HepG2 (cell line): Measurements from ENCODE around the gene MYBL2. TPM values are rescaled to one million over a fixed set of nuclear protein-coding genes. Genes with fewer than 3 reads are reported as not detected.

ENCODE experiments used
- ATAC-seq: fragments of 200-7000 bp; cut with Tn5 transposase; 3 replicates; pipeline ENCODE4 v1.9.1; 2020; ENCODE audit warnings: mild to moderate bottlenecking, moderate library complexity
- BruUV-seq: library from RNA; stranded (reverse); fragments of 400-500 nt; replicated peaks from 2 replicates; lab custom pipeline; 2021; lab: Mats Ljungman, UMichigan
- CTCF ChIA-PET: fragments of 300-600 bp; formaldehyde crosslinking; extraction: SDS; loops from one replicate; lab custom pipeline; 2021; ENCODE audit warnings: low total read pairs, inconsistent platforms, low intra/inter-chr PET ratio; lab: Yijun Ruan, JAX
- POLR2A ChIA-PET: fragments of 350-600 bp; sonication (Branson Sonifier 250); formaldehyde crosslinking; loops from one replicate; lab custom pipeline; 2020; ENCODE audit warnings: antibody characterized with exemption, inconsistent platforms; lab: Yijun Ruan, JAX
- DNase-seq: peaks from one replicate; pipeline ENCODE4 v3.0.0-alpha.2; 2015; ENCODE audit warnings: low spot score
- FAIRE-seq: peaks from 3 replicates; lab custom pipeline; 2011; peaks lifted over from hg19 to GRCh38; lab: Jason Lieb, UNC
- H2AFZ ChIP-seq: one replicate; pipeline ENCODE4 v1.6.1; 2011; ENCODE audit warnings: low read length, inconsistent platforms
- H3K27ac ChIP-seq: fragments of 300-600 bp; 3 replicates; pipeline ENCODE4 v1.8.0; 2011; ENCODE audit warnings: mixed run types, mild to moderate bottlenecking, mixed read lengths, low read length, inconsistent platforms; ENCODE audit not compliant: insufficient read depth; ENCODE audit errors: extremely low read length
- H3K27me3 ChIP-seq, 2 experiments: fragments of 200-600 bp in 1 of 2; 2 replicates in 1 of 2; 3 replicates in 1 of 2; pipeline versions ENCODE4 v1.6.0 to v1.8.0; 2011; ENCODE audit warnings: low read length in 2 of 2, mild to moderate bottlenecking in 2 of 2, moderate library complexity in 2 of 2, inconsistent platforms in 1 of 2; ENCODE audit not compliant: insufficient read depth in 2 of 2, control insufficient read depth in 1 of 2
- H3K36me3 ChIP-seq, 2 experiments: fragments of 200-600 bp in 1 of 2; replicated peaks in 1 of 2; 2 replicates in 1 of 2; 3 replicates in 1 of 2; pipeline versions ENCODE4 v1.5.1 to v1.8.0; 2011; ENCODE audit warnings: low read length in 2 of 2, inconsistent platforms in 1 of 2; ENCODE audit not compliant: insufficient read depth in 2 of 2, control insufficient read depth in 1 of 2
- H3K4me1 ChIP-seq: 2 replicates; pipeline ENCODE4 v1.5.1; 2012; ENCODE audit warnings: low read length, inconsistent platforms; ENCODE audit not compliant: insufficient read depth
- H3K4me2 ChIP-seq: 2 replicates; pipeline ENCODE4 v1.6.0; 2011; ENCODE audit warnings: low read depth, low read length, inconsistent platforms
- H3K4me3 ChIP-seq, 3 experiments: fragments of 200-600 bp in 1 of 3; sonication (generic), shearing (Covaris generic) in 1 of 3; replicated peaks in 1 of 3; 2 replicates each; pipeline ENCODE4 v1.5.1; 2011 to 2016; ENCODE audit warnings: low read length in 3 of 3, inconsistent platforms in 2 of 3, low read depth in 2 of 3, mild to moderate bottlenecking in 2 of 3, control low read depth in 1 of 3, mixed read lengths in 1 of 3; ENCODE audit not compliant: insufficient read depth in 1 of 3
- H3K79me2 ChIP-seq: one replicate; pipeline ENCODE4 v1.6.1; 2011; ENCODE audit warnings: low read length, inconsistent platforms; ENCODE audit not compliant: insufficient read depth
- H3K9ac ChIP-seq: 2 replicates; pipeline ENCODE4 v1.6.0; 2011; ENCODE audit warnings: mild to moderate bottlenecking, low read depth, low read length, inconsistent platforms; ENCODE audit not compliant: insufficient read depth
- H3K9me3 ChIP-seq: 2 replicates; pipeline ENCODE4 v1.5.1; 2012; ENCODE audit warnings: mild to moderate bottlenecking, low read length
- H4K20me1 ChIP-seq: 2 replicates; pipeline ENCODE4 v1.6.0; 2011; ENCODE audit warnings: inconsistent platforms, mild to moderate bottlenecking, low read length, moderate library complexity; ENCODE audit not compliant: insufficient read depth
- ADNP ChIP-seq: sonication (generic); formaldehyde crosslinking; IDR thresholded peaks from 2 replicates; pipeline ENCODE4 v1.4.0; 2020; ENCODE audit warnings: missing genetic modification reagents
- AKAP8 ChIP-seq: sonication (generic); formaldehyde crosslinking; IDR thresholded peaks from 2 replicates; pipeline ENCODE4 v1.5.1; 2020; ENCODE audit warnings: mild to moderate bottlenecking, missing genetic modification reagents
- CBX2 ChIP-seq, 2 experiments: fragments of 200-600 bp in 1 of 2; sonication (generic); formaldehyde crosslinking in 1 of 2; IDR thresholded peaks; 2 replicates each; pipeline versions ENCODE4 v1.7.0 to v1.8.1; 2018 to 2022; ENCODE audit warnings: low read depth in 2 of 2, low read length in 1 of 2, mild to moderate bottlenecking in 1 of 2, missing genetic modification reagents in 1 of 2
- ERF ChIP-seq: IDR thresholded peaks from 2 replicates; pipeline ENCODE4 v1.6.1; 2018; ENCODE audit warnings: missing biosample characterization, missing genetic modification reagents
- GABPB1 ChIP-seq: IDR thresholded peaks from 2 replicates; pipeline ENCODE4 v1.6.1; 2016; ENCODE audit warnings: mild to moderate bottlenecking, missing genetic modification reagents, moderate library complexity, missing compliant biosample characterization
- HNF4A ChIP-seq: sonication (generic); formaldehyde crosslinking; IDR thresholded peaks from 2 replicates; pipeline ENCODE4 v1.4.0; 2020; ENCODE audit warnings: missing genetic modification reagents
- IKZF5 ChIP-seq: IDR thresholded peaks from 2 replicates; pipeline ENCODE4 v1.6.1; 2018; ENCODE audit warnings: missing genetic modification reagents, mild to moderate bottlenecking, missing compliant biosample characterization
- KAT8 ChIP-seq: IDR thresholded peaks from 2 replicates; pipeline ENCODE4 v1.6.1; 2016; ENCODE audit warnings: missing genetic modification reagents, missing compliant biosample characterization
- KLF16 ChIP-seq, 2 experiments: sonication (generic) in 1 of 2; formaldehyde crosslinking in 1 of 2; IDR thresholded peaks; 2 replicates each; pipeline versions ENCODE4 v1.6.1 to v1.8.0; 2016 to 2023; ENCODE audit warnings: missing genetic modification reagents in 2 of 2, missing compliant biosample characterization in 1 of 2
- MYC ChIP-seq: sonication (generic); formaldehyde crosslinking; IDR thresholded peaks from 2 replicates; pipeline ENCODE4 v1.9.0; 2021; ENCODE audit warnings: missing genetic modification reagents, borderline replicate concordance
- RORA ChIP-seq: sonication (generic); formaldehyde crosslinking; IDR thresholded peaks from 2 replicates; pipeline ENCODE4 v1.5.0; 2020; ENCODE audit warnings: mild to moderate bottlenecking, missing genetic modification reagents, moderate library complexity
- ZFP90 ChIP-seq: sonication (generic); formaldehyde crosslinking; IDR thresholded peaks from 2 replicates; pipeline ENCODE4 v1.8.0; 2022; ENCODE audit warnings: missing genetic modification reagents, mild to moderate bottlenecking, inconsistent platforms, borderline replicate concordance
- ZNF224 ChIP-seq: sonication (generic); formaldehyde crosslinking; IDR thresholded peaks from 2 replicates; pipeline ENCODE4 v1.5.0; 2020; ENCODE audit warnings: mild to moderate bottlenecking, missing genetic modification reagents
- ZNF24 ChIP-seq: fragments of 450-650 bp; IDR thresholded peaks from 2 replicates; pipeline ENCODE4 v1.6.1; 2017; ENCODE audit warnings: antibody characterized with exemption, mild to moderate bottlenecking
- ZNF34 ChIP-seq: sonication (generic); formaldehyde crosslinking; IDR thresholded peaks from 2 replicates; pipeline ENCODE4 v1.4.0; 2020; ENCODE audit warnings: mild to moderate bottlenecking, missing genetic modification reagents, borderline replicate concordance
- ZNF672 ChIP-seq: sonication (generic); formaldehyde crosslinking; IDR thresholded peaks from 2 replicates; pipeline ENCODE4 v1.8.1; 2022; ENCODE audit warnings: missing genetic modification reagents
- ZNF703 ChIP-seq: sonication (generic); formaldehyde crosslinking; IDR thresholded peaks from 2 replicates; pipeline ENCODE4 v1.5.1; 2020; ENCODE audit warnings: missing genetic modification reagents, mild to moderate bottlenecking, moderate library complexity, borderline replicate concordance
- WGBS: methylation state at CpG from one replicate; pipeline ENCODE4 v1.1.6; 2017; ENCODE audit warnings: low lambda C conversion rate; 5-methylcytosine and 5-hydroxymethylcytosine counted together
- in situ Hi-C: cut with HindIII; loops from 2 replicates; pipeline ENCODE4 v1.10.0; 2017; ENCODE audit warnings: low pct_unique_long_range_greater_than_20kb; ENCODE audit not compliant: extremely low pct_ligation_motif_present
- intact Hi-C: fragments of 100-400 bp; cut with micrococcal nuclease; formaldehyde crosslinking; loops from one replicate; pipeline ENCODE4 v1.10.0; 2022; ENCODE audit not compliant: unreplicated experiment
- polyA plus RNA-seq, 8 experiments: library from polyadenylated mRNA; depleted of rRNA in 3 of 8; stranded (reverse) in 7 of 8; unstranded in 1 of 8; fragments of >200 nt; fragmentation: Illumina TruSeq in 4 of 8; extraction: Trizol in 4 of 8; gene quantifications; 2 replicates each; pipeline versions ENCODE4 v1.2.1 to v1.2.3, GENCODE V29; 2011 to 2016; ENCODE audit warnings: low read depth in 4 of 8, missing spikeins in 1 of 8, mixed read lengths in 1 of 8; ENCODE audit not compliant: insufficient read depth in 1 of 8
- total RNA-seq, 5 experiments: library from RNA; depleted of rRNA; stranded (reverse); fragments of >200 nt; fragmentation: Illumina TruSeq; extraction: Trizol; gene quantifications; 2 replicates each; pipeline ENCODE4 v1.2.3, GENCODE V29; 2016; ENCODE audit warnings: low read depth in 1 of 5
- TF ChIP-seq, protein P1 (sequence below): sonication (generic); formaldehyde crosslinking; IDR thresholded peaks from 2 replicates; pipeline ENCODE4 v1.5.0; 2020; ENCODE audit warnings: missing genetic modification reagents
- TF ChIP-seq, protein P2 (sequence below): sonication (generic); formaldehyde crosslinking; IDR thresholded peaks from 2 replicates; pipeline ENCODE4 v1.4.0; 2020; ENCODE audit warnings: missing genetic modification reagents

MYBL2 gene
- total and polyA plus RNA-seq, 2 of the 13 experiments (the other 11 are each of a cell fraction or from before 2014, with no cell fraction given) = 11.9 to 66.2 TPM

GRCh38 chr20:43737925-43738324 is 71.0 kb downstream of the MYBL2 start (continued):
- TF ChIP-seq ADNP (CRISPR knock-in tag) (no peak), ZFP90 (CRISPR knock-in tag) (no peak), ZNF24 (no peak), ZNF34 (CRISPR knock-in tag) (no peak), KAT8 (CRISPR knock-in tag) (no peak), MYC (no peak), ERF (CRISPR knock-in tag) (no peak), IKZF5 (CRISPR knock-in tag) (no peak), RORA (CRISPR knock-in tag) (no peak), HNF4A (no peak), ZNF224 (no peak)
- TF ChIP-seq, protein P1, sequence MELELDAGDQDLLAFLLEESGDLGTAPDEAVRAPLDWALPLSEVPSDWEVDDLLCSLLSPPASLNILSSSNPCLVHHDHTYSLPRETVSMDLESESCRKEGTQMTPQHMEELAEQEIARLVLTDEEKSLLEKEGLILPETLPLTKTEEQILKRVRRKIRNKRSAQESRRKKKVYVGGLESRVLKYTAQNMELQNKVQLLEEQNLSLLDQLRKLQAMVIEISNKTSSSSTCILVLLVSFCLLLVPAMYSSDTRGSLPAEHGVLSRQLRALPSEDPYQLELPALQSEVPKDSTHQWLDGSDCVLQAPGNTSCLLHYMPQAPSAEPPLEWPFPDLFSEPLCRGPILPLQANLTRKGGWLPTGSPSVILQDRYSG (CRISPR knock-in tag) = no peak
- TF ChIP-seq, all 625 proteins: peak for 0

DNA sequence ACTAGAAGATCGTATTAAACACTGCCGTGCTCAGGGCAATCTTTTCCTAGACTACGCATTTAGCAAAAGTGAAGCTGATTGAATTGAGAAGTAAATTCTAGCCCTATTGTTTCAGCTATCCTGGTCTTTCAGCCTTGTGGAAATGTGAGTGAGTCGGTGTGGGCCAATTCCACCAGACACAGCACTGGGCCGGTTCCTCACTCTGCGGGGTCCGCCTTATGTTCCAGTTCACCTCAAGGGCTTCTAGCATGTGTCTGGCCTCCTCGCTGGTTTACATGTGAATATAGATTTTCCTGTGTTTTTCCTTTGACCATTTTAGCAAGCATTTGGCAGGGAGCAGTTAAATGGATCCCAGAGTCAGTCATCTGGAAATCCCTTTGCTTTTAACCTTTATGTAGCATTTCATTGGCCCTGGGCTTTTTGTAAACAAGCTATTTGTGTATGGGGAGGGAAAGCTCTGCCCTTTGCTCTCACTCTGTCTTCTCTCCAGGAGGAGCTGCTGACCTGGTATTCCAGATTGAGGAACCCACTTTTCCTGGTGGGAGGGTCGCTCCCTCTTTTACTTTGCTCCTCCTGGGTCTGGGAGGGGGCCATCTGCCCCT is 72.3 kb downstream of the MYBL2 start:
- WGBS = 44% methylated on average over 9 of the region's 9 CpGs
- FAIRE-seq = no peak
- in situ Hi-C loops = no loop called here
- no peak for TF ChIP-seq ZNF672 (CRISPR knock-in tag)
- no peak for TF ChIP-seq CBX2 (IDR thresholded peaks at IDR 0.05; ENCODE audit: low read depth, low read length)
- no peak for TF ChIP-seq CBX2 (CRISPR knock-in tag; IDR thresholded peaks at IDR 0.05; ENCODE audit: low read depth)
- no peak for TF ChIP-seq ZNF703 (CRISPR knock-in tag)
- no peak for TF ChIP-seq GABPB1 (CRISPR knock-in tag)
- TF ChIP-seq, protein P2, sequence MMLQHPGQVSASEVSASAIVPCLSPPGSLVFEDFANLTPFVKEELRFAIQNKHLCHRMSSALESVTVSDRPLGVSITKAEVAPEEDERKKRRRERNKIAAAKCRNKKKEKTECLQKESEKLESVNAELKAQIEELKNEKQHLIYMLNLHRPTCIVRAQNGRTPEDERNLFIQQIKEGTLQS (CRISPR knock-in tag) = no peak
- no peak for TF ChIP-seq AKAP8 (CRISPR knock-in tag)
- TF ChIP-seq KLF16 (CRISPR knock-in tag; IDR thresholded peaks at IDR 0.05) = 0 out of 4 replicates have a peak, but pooled peaks of 1 of the 2 experiments have one; percentile 25

More for the DNA sequence above, 72.3 kb downstream of the MYBL2 start:
- intact Hi-C loops = no loop called here
- CTCF ChIA-PET = interaction anchor here (0.9 kb wide), 1 partner anchor 10 kb away, joined by 3 read pairs; no protein-coding TSS in a partner anchor
- Histone ChIP-seq H3K9me3 (no peaks in the 10 kb centered on the region), H3K4me3 (no peak overlapping the region), H3K4me1 (peaks cover 13% of the 10 kb centered on the region), H3K79me2 (no peaks in the 10 kb centered on the region), H3K9ac (no peak overlapping the region), H2AFZ (peak overlapping the region; percentile 56), H3K27ac (no peak overlapping the region), H4K20me1 (no peaks in the 10 kb centered on the region), H3K36me3 (no peaks in the 10 kb centered on the region), H3K27me3 (peaks cover 3 to 25% of the 10 kb centered on the region in 2 experiments; a peak in 3 of 5 replicates), H3K4me2 (peak overlapping the region; percentile 37)
- DNase-seq (no peak), ATAC-seq (peak; percentile 65)
- POLR2A ChIA-PET = interaction anchor here (0.9 kb wide), 1 partner anchor 11 kb away, joined by 3 read pairs; no protein-coding TSS in a partner anchor
- BruUV-seq = no TSS peak
